HCT116 (cell line): Measurements from ENCODE around the gene CEP112. TPM values are rescaled to one million over a fixed set of nuclear protein-coding genes. Genes with fewer than 3 reads are reported as not detected.
A peak's percentile ranks its signal among the peaks of the same experiment; 100 is the strongest.

Experiments used
- ATAC-seq: fragments of 200-7000 bp; cut with Tn5 transposase; 2 replicates; pipeline ENCODE4 v1.9.1; 2020; ENCODE audit warnings: mild to moderate bottlenecking, moderate library complexity
- BruUV-seq: library from RNA; stranded (reverse); fragments of 400-500 nt; replicated peaks from 2 replicates; lab custom pipeline; 2021; lab: Mats Ljungman, UMichigan
- CTCF ChIA-PET: fragments of 300-600 bp; sonication (Branson Sonifier 250); formaldehyde crosslinking; loops from one replicate; lab custom pipeline; 2021; ENCODE audit warnings: antibody characterized with exemption; lab: Charles Lee
- POLR2A ChIA-PET: fragments of 300-600, 350-600 bp; sonication (Branson Sonifier 250); formaldehyde crosslinking; loops from one replicate; lab custom pipeline; 2021; ENCODE audit warnings: antibody characterized with exemption; lab: Charles Lee
- RAD21 ChIA-PET, 2 experiments: fragments of 300-600 bp; sonication (Branson Sonifier 250); formaldehyde crosslinking; loops; one replicate each; lab custom pipeline; 2023; ENCODE audit warnings: low total read pairs in 2 of 2; ENCODE audit not compliant: uncharacterized antibody in 2 of 2, unreplicated experiment in 2 of 2, low non-redundant PET in 1 of 2; lab: Charles Lee
- DNase-seq: peaks from one replicate; pipeline ENCODE4 v3.0.0-alpha.2; 2010; ENCODE audit warnings: low read depth, low spot score
- H2AFZ ChIP-seq: fragments of 200-600 bp; shearing (Covaris generic), sonication (generic); 2 replicates; pipeline ENCODE4 v1.6.1; 2017; ENCODE audit warnings: low read depth, mixed run types, mixed read lengths, antibody characterized with exemption, low read length; ENCODE audit not compliant: poor library complexity, severe bottlenecking
- H3K27ac ChIP-seq: 2 replicates; pipeline ENCODE4 v1.5.1; 2012; ENCODE audit warnings: low read depth, low read length
- H3K27me3 ChIP-seq: fragments of 200-600 bp; sonication (generic); 2 replicates; pipeline ENCODE4 v1.6.1; 2016; ENCODE audit warnings: mixed run types, low read length, mixed read lengths; ENCODE audit not compliant: insufficient read depth
- H3K36me3 ChIP-seq, 2 experiments: fragments of 200-500 bp in 1 of 2; fragments of 200-600 bp in 1 of 2; sonication (Bioruptor generic) in 1 of 2; sonication (generic) in 1 of 2; 2 replicates each; pipeline versions ENCODE4 v1.5.1 to v1.6.1; 2014 to 2016; ENCODE audit warnings: low read length in 2 of 2, inconsistent platforms in 1 of 2, mixed read lengths in 1 of 2, mixed run types in 1 of 2; ENCODE audit not compliant: insufficient read depth in 2 of 2, control insufficient read depth in 1 of 2
- H3K4me1 ChIP-seq, 2 experiments: fragments of 200-600 bp in 1 of 2; sonication (generic) in 1 of 2; 2 replicates each; pipeline versions ENCODE4 v1.5.1 to v1.6.1; 2012 to 2017; ENCODE audit warnings: low read length in 2 of 2, inconsistent platforms in 1 of 2, mild to moderate bottlenecking in 1 of 2, mixed read lengths in 1 of 2, mixed run types in 1 of 2, moderate library complexity in 1 of 2; ENCODE audit not compliant: insufficient read depth in 2 of 2, control insufficient read depth in 1 of 2
- H3K4me2 ChIP-seq: fragments of 200-600 bp; sonication (generic); 2 replicates; pipeline ENCODE4 v1.6.1; 2017; ENCODE audit warnings: mixed run types, low read length, mixed read lengths
- H3K4me3 ChIP-seq, 2 experiments: fragments of 200-600 bp in 1 of 2; sonication (generic) in 1 of 2; replicated peaks in 1 of 2; 2 replicates each; pipeline ENCODE4 v1.5.1; 2011 to 2016; ENCODE audit warnings: low read length in 2 of 2, control low read depth in 1 of 2, low read depth in 1 of 2, mild to moderate bottlenecking in 1 of 2, mixed read lengths in 1 of 2, mixed run types in 1 of 2
- H3K79me2 ChIP-seq: fragments of 200-600 bp; sonication (generic); 2 replicates; pipeline ENCODE4 v1.6.1; 2017; ENCODE audit warnings: mild to moderate bottlenecking, mixed run types, low read length, moderate library complexity, mixed read lengths; ENCODE audit not compliant: insufficient read depth
- H3K9ac ChIP-seq: fragments of 200-600 bp; sonication (generic); 2 replicates; pipeline ENCODE4 v1.6.1; 2016; ENCODE audit warnings: low read length, mixed read lengths
- H3K9me2 ChIP-seq: fragments of 200-600 bp; sonication (generic), shearing (Covaris generic); 2 replicates; pipeline ENCODE4 v1.6.1; 2017; ENCODE audit warnings: mixed run types, mild to moderate bottlenecking, moderate library complexity; ENCODE audit not compliant: insufficient read depth
- H3K9me3 ChIP-seq, 2 experiments: fragments of 200-500 bp in 1 of 2; fragments of 200-600 bp in 1 of 2; sonication (Bioruptor generic) in 1 of 2; sonication (generic) in 1 of 2; 2 replicates each; pipeline ENCODE4 v1.6.1; 2014 to 2017; ENCODE audit warnings: low read length in 2 of 2, mixed read lengths in 2 of 2, inconsistent platforms in 1 of 2, low read depth in 1 of 2, mild to moderate bottlenecking in 1 of 2, mixed run types in 1 of 2, moderate library complexity in 1 of 2; ENCODE audit not compliant: control insufficient read depth in 1 of 2, insufficient read depth in 1 of 2
- H4K20me1 ChIP-seq: fragments of 200-600 bp; sonication (generic), shearing (Covaris generic); 2 replicates; pipeline ENCODE4 v1.6.1; 2017; ENCODE audit warnings: mixed run types, mild to moderate bottlenecking, moderate library complexity; ENCODE audit not compliant: insufficient read depth
- CTCF ChIP-seq, 3 experiments: fragments of 200-600 bp in 1 of 3; sonication (generic) in 1 of 3; IDR thresholded peaks in 2 of 3; conservative IDR thresholded peaks in 1 of 3; 2 replicates each; pipeline ENCODE4 v1.5.1; 2012 to 2017; ENCODE audit warnings: low read depth in 2 of 3, low read length in 2 of 3, antibody characterized with exemption in 1 of 3, borderline replicate concordance in 1 of 3, control low read depth in 1 of 3, mild to moderate bottlenecking in 1 of 3, mixed read lengths in 1 of 3, mixed run types in 1 of 3, moderate library complexity in 1 of 3; ENCODE audit not compliant: insufficient read depth in 1 of 3
- JUND ChIP-seq: IDR thresholded peaks from 2 replicates; pipeline ENCODE4 v1.6.1; 2012
- MAX ChIP-seq: IDR thresholded peaks from 2 replicates; pipeline ENCODE4 v1.6.1; 2012
- SP1 ChIP-seq: IDR thresholded peaks from 2 replicates; pipeline ENCODE4 v1.6.1; 2012; ENCODE audit warnings: low read depth
- YY1 ChIP-seq: IDR thresholded peaks from 2 replicates; pipeline ENCODE4 v1.6.1; 2011; ENCODE audit warnings: low read length, low read depth, moderate library complexity, mild to moderate bottlenecking; ENCODE audit not compliant: insufficient replicate concordance; ENCODE audit errors: extremely low read depth
- ZBTB33 ChIP-seq: IDR thresholded peaks from 2 replicates; pipeline ENCODE4 v1.6.1; 2011; ENCODE audit warnings: mild to moderate bottlenecking, low read length, moderate library complexity; ENCODE audit not compliant: insufficient replicate concordance; ENCODE audit errors: extremely low read depth
- intact Hi-C: fragments of 100-400 bp; cut with micrococcal nuclease; formaldehyde crosslinking; loops from 2 replicates; pipeline ENCODE4 v1.10.0; 2022
- total RNA-seq: library from RNA; stranded (reverse); gene quantifications from one replicate; pipeline ENCODE4 v1.2.1, GENCODE V29; 2021; ENCODE audit not compliant: unreplicated experiment

The CEP112 gene
- total RNA-seq, 1 experiment from 2014 or later = 10.9 TPM

GRCh38 chr17:66021757-66022156, 170.2 kb downstream of the CEP112 start:
- peaks cover 3 to 9% of the 10 kb centered on the region in 2 experiments; a peak in 1 of 4 replicates for H3K9me3 ChIP-seq
- POLR2A ChIA-PET = no interaction called here
- H3K4me3 ChIP-seq = no peak overlapping the region
- H3K36me3 ChIP-seq = no peaks in the 10 kb centered on the region
- no peaks in the 10 kb centered on the region for H3K9me2 ChIP-seq
- H3K4me1 ChIP-seq = no peaks in the 10 kb centered on the region
- RAD21 ChIA-PET = no interaction called here
- no peak for DNase-seq
- H2AFZ ChIP-seq = no peak overlapping the region
- H3K4me2 ChIP-seq = no peak overlapping the region
- intact Hi-C loops = no loop called here
- ATAC-seq = peak; percentile 32; the same call in 1 of the 2 replicates
- no peaks in the 10 kb centered on the region for H4K20me1 ChIP-seq
- TF ChIP-seq CTCF (IDR thresholded peaks at IDR 0.05 in 2 of 3, conservative IDR thresholded peaks at IDR 0.05 in 1 of 3; ENCODE audit: borderline replicate concordance in 1 of 3, insufficient read depth in 1 of 3, low read depth in 2 of 3, low read length in 2 of 3) = peak in 1 of 3 experiments; percentile 30; a peak in 1 of 6 replicates
- TF ChIP-seq JUND = no peak
- no peak overlapping the region for H3K27ac ChIP-seq
- no peaks in the 10 kb centered on the region for H3K79me2 ChIP-seq
- BruUV-seq = no TSS peak
- CTCF ChIA-PET = no interaction called here
- no peaks in the 10 kb centered on the region for H3K27me3 ChIP-seq
- no peak overlapping the region for H3K9ac ChIP-seq

GRCh38 chr17:66018786-66019185, 173.1 kb downstream of the CEP112 start:
- BruUV-seq = no TSS peak
- RAD21 ChIA-PET = no interaction called here
- Histone ChIP-seq H3K9me3 (peaks cover 3 to 4% of the 10 kb centered on the region in 2 experiments; a peak in 1 of 4 replicates), H3K4me3 (no peak overlapping the region), H3K27ac (no peak overlapping the region), H3K79me2 (no peaks in the 10 kb centered on the region), H3K9me2 (no peaks in the 10 kb centered on the region), H2AFZ (no peak overlapping the region), H3K36me3 (no peaks in the 10 kb centered on the region), H3K9ac (no peak overlapping the region), H3K4me1 (no peaks in the 10 kb centered on the region), H3K27me3 (no peaks in the 10 kb centered on the region), H4K20me1 (no peaks in the 10 kb centered on the region), H3K4me2 (no peak overlapping the region)
- POLR2A ChIA-PET = no interaction called here
- intact Hi-C loops = no loop called here
- CTCF ChIA-PET = no interaction called here
- DNase-seq (no peak), ATAC-seq (no peak)
- TF ChIP-seq YY1 (no peak), ZBTB33 (no peak), MAX (no peak), SP1 (no peak)
